GM19463 (cell line): ENCODE measurements around the gene UXS1.
"Not testable (repeated sequence)": the region's sequence is repeated elsewhere in the genome, so short reads cannot be mapped to it uniquely, and the experiment has no call there.

Source experiments
- ATAC-seq: cut with Tn5 transposase; IDR thresholded peaks from one replicate; pipeline ENCODE4 v1.9.1; 2021; ENCODE audit warnings: mild to moderate bottlenecking, moderate library complexity; ENCODE audit not compliant: unreplicated experiment

UXS1 gene

GRCh38 chr2:106137731-106138521, 56.2 kb downstream of the UXS1 start:
- no peak for ATAC-seq

GRCh38 chr2:106131192-106131591, 62.9 kb downstream of the UXS1 start:
- ATAC-seq: not testable (repeated sequence)

GRCh38 chr2:106130251-106130998, 63.7 kb downstream of the UXS1 start:
- no peak for ATAC-seq

- no peak for ATAC-seq
Measured at GRCh38 chr2:106129592-106129991, 64.5 kb downstream of the UXS1 start.

- ATAC-seq: no peak
Measured at GRCh38 chr2:106129150-106129549, 65.0 kb downstream of the UXS1 start.

GRCh38 chr2:106127776-106128268, 66.3 kb downstream of the UXS1 start:
- no peak for ATAC-seq

GRCh38 chr2:106127282-106127771, 66.8 kb downstream of the UXS1 start:
- no peak for ATAC-seq

GRCh38 chr2:106126705-106127281, 67.3 kb downstream of the UXS1 start:
- ATAC-seq: no peak

- ATAC-seq: no peak
Measured at GRCh38 chr2:106126295-106126694, 67.8 kb downstream of the UXS1 start.

GRCh38 chr2:106124905-106125549, 69.1 kb downstream of the UXS1 start:
- ATAC-seq: no peak

GRCh38 chr2:106124106-106124756, 69.9 kb downstream of the UXS1 start:
- ATAC-seq: no peak

GRCh38 chr2:106122157-106122556, 71.9 kb downstream of the UXS1 start:
- no peak for ATAC-seq

GRCh38 chr2:106120432-106120831, 73.7 kb downstream of the UXS1 start:
- ATAC-seq: no peak

GRCh38 chr2:106119074-106119473, 75.0 kb downstream of the UXS1 start:
- ATAC-seq: no peak

- ATAC-seq: no peak
Measured at GRCh38 chr2:106117882-106118684, 76.0 kb downstream of the UXS1 start.

- ATAC-seq: no peak
Measured at GRCh38 chr2:106117347-106117746, 76.8 kb downstream of the UXS1 start.

GRCh38 chr2:106116248-106116647, 77.9 kb downstream of the UXS1 start:
- ATAC-seq: no peak

GRCh38 chr2:106115665-106116064, 78.4 kb downstream of the UXS1 start:
- ATAC-seq: no peak

GRCh38 chr2:106115250-106115649, 78.9 kb downstream of the UXS1 start:
- ATAC-seq: peak; percentile 87

- ATAC-seq: no peak
Measured at GRCh38 chr2:106114166-106114565, 79.9 kb downstream of the UXS1 start.
